Neural cell (in vitro differentiated cells): ENCODE measurements around the gene COL15A1. TPM values are rescaled to one million over a fixed set of nuclear protein-coding genes. Genes with fewer than 3 reads are reported as not detected.

Source experiments
- H2AFZ ChIP-seq: fragments of 200-600, 300-800 bp; sonication (generic), shearing (Covaris generic); 2 replicates; pipeline ENCODE4 v1.6.0; 2014; ENCODE audit warnings: low read depth, mild to moderate bottlenecking, antibody characterized with exemption, low read length, moderate library complexity
- H3F3A ChIP-seq: fragments of 200-600 bp; shearing (Covaris generic); 2 replicates; pipeline ENCODE4 v1.6.1; 2016; ENCODE audit warnings: mild to moderate bottlenecking, moderate library complexity, mixed read lengths, antibody characterized with exemption, low read length; ENCODE audit not compliant: insufficient read depth, poor library complexity, severe bottlenecking
- H3K27ac ChIP-seq: fragments of 200-600, 300-800 bp; sonication (generic), shearing (Covaris generic); 2 replicates; pipeline ENCODE4 v1.5.1; 2014; ENCODE audit warnings: mild to moderate bottlenecking, low read length, moderate library complexity
- H3K27me3 ChIP-seq: fragments of 300-800, 200-600 bp; sonication (generic), shearing (Covaris generic); 2 replicates; pipeline ENCODE4 v1.6.0; 2014; ENCODE audit warnings: mild to moderate bottlenecking, low read depth, low read length, moderate library complexity; ENCODE audit not compliant: insufficient read depth
- H3K36me3 ChIP-seq: fragments of 300-800, 200-600 bp; sonication (generic), shearing (Covaris generic); 2 replicates; pipeline ENCODE4 v1.5.1; 2014; ENCODE audit warnings: mild to moderate bottlenecking, antibody characterized with exemption, low read length, moderate library complexity; ENCODE audit not compliant: insufficient read depth
- H3K4me2 ChIP-seq: fragments of 300-800, 200-600 bp; sonication (generic), shearing (Covaris generic); 2 replicates; pipeline ENCODE4 v1.6.0; 2014; ENCODE audit warnings: mild to moderate bottlenecking, low read length
- H3K4me3 ChIP-seq: fragments of 300-800, 200-600 bp; sonication (generic), shearing (Covaris generic); 2 replicates; pipeline ENCODE4 v1.5.1; 2014; ENCODE audit warnings: mild to moderate bottlenecking, low read length, moderate library complexity
- H3K79me2 ChIP-seq: fragments of 200-600 bp; shearing (Covaris generic); replicated peaks from 2 replicates; pipeline ENCODE4 v1.6.0; 2014; ENCODE audit warnings: mild to moderate bottlenecking, low read length, moderate library complexity; ENCODE audit not compliant: insufficient read depth
- H3K9ac ChIP-seq: fragments of 300-800, 200-600 bp; sonication (generic), shearing (Covaris generic); 2 replicates; pipeline ENCODE4 v1.6.1; 2016; ENCODE audit warnings: mild to moderate bottlenecking, low read length, mixed read lengths
- H3K9me2 ChIP-seq: fragments of 200-600 bp; shearing (Covaris generic); 2 replicates; pipeline ENCODE4 v1.6.1; 2016; ENCODE audit warnings: mild to moderate bottlenecking, low read length, mixed read lengths; ENCODE audit not compliant: insufficient read depth
- H3K9me3 ChIP-seq: fragments of 200-600, 300-800 bp; sonication (generic), shearing (Covaris generic); 2 replicates; pipeline ENCODE4 v1.6.1; 2016; ENCODE audit warnings: mild to moderate bottlenecking, mixed run types, low read length, moderate library complexity, mixed read lengths
- H4K20me1 ChIP-seq: fragments of 200-600 bp; shearing (Covaris generic); 2 replicates; pipeline ENCODE4 v1.6.1; 2016; ENCODE audit warnings: mild to moderate bottlenecking, mixed run types; ENCODE audit not compliant: insufficient read depth
- CTCF ChIP-seq: fragments of 450-650 bp; IDR thresholded peaks from 2 replicates; pipeline ENCODE4 v1.5.1; 2014; ENCODE audit warnings: antibody characterized with exemption, mild to moderate bottlenecking, moderate library complexity; ENCODE audit not compliant: poor library complexity, severe bottlenecking
- EP300 ChIP-seq: fragments of 450-650 bp; conservative IDR thresholded peaks from 2 replicates; pipeline ENCODE4 v1.6.1; 2014; ENCODE audit warnings: antibody characterized with exemption, mild to moderate bottlenecking, moderate library complexity; ENCODE audit not compliant: poor library complexity, severe bottlenecking
- EZH2 ChIP-seq: fragments of 200-600, 300-800 bp; shearing (Covaris generic), sonication (generic); IDR thresholded peaks from 2 replicates; pipeline ENCODE4 v1.6.1; 2014; ENCODE audit warnings: antibody characterized with exemption, low read length, borderline replicate concordance, mild to moderate bottlenecking; ENCODE audit not compliant: insufficient read depth, poor library complexity, severe bottlenecking
- MXI1 ChIP-seq: fragments of 450-650 bp; conservative IDR thresholded peaks from 2 replicates; pipeline ENCODE4 v1.6.1; 2014; ENCODE audit warnings: antibody characterized with exemption, mild to moderate bottlenecking; ENCODE audit not compliant: poor library complexity, severe bottlenecking
- POLR2AphosphoS5 ChIP-seq: IDR thresholded peaks from 2 replicates; pipeline ENCODE4 v1.6.1; 2012
- RAD21 ChIP-seq: fragments of 450-650 bp; conservative IDR thresholded peaks from 2 replicates; pipeline ENCODE4 v1.6.1; 2014; ENCODE audit warnings: antibody characterized with exemption, mild to moderate bottlenecking, moderate library complexity
- REST ChIP-seq: IDR thresholded peaks from 2 replicates; pipeline ENCODE4 v1.6.1; 2012; ENCODE audit warnings: borderline replicate concordance
- SMC3 ChIP-seq: fragments of 450-650 bp; conservative IDR thresholded peaks from 2 replicates; pipeline ENCODE4 v1.6.1; 2014; ENCODE audit warnings: antibody characterized with exemption, mild to moderate bottlenecking, moderate library complexity; ENCODE audit not compliant: poor library complexity
- TAF1 ChIP-seq: IDR thresholded peaks from 2 replicates; pipeline ENCODE4 v1.6.1; 2012; ENCODE audit warnings: low read depth
- polyA plus RNA-seq: library from polyadenylated mRNA; depleted of rRNA; stranded (reverse); fragments of >200 nt; gene quantifications from 2 replicates; pipeline ENCODE4 v1.2.3, GENCODE V29; 2014

Gene COL15A1
- polyA plus RNA-seq, 1 donor from 2014 or later: 2.8 TPM

DNA sequence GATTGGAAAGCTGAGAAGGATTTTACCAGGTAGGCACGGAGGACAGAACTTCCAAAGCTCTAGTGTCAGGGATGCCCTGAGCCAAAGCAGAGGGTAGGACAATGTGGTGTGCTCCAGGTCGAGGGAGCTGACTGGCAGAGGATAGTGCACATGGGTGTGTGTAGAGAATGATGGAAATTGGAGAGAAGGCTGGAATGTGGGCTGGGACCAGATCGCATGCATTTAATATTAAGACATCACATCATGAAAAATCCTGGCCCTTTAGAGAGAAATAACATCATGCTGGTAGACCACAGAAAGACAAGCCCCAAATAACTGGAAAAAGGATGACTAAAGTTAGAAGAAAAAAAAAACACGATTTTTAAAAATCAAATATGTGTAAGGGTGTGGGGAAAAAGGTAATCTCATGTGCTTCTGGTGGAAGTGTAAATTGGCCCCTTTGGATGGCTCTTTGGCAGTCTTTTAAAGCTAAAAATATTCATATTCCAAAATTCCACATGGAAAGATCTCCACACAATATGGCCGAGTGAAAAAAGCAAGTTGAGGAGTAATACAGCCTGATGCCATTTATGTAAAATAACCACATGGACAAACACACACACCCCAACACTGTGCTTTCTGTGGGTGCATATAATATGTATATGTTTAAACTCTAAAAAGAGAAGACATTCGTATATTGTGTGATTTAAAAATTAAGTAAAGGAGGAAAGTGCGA, 94.2 kb downstream of the COL15A1 start:
- H3K4me2 ChIP-seq: no peak overlapping the region
- H3K9ac ChIP-seq: no peak overlapping the region

DNA sequence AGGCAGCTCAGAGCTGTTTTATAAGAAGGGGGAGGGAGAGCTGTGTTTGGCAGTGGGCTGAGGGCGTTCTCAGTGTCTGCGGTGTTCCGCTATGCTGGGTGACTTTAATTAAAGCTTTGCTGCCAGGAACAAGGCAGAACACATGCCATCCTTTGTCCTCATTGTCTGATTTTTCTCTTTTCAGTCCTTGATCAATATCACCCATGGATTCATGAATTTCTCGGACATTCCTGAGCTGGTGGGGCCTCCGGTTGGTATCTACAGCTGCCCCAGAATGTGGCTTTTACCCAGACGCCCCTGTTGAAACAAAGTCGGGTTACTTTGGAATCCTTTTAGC, 94.7 kb downstream of the COL15A1 start:
- Histone ChIP-seq H3K9ac (no peak overlapping the region), H3K4me2 (no peak overlapping the region), H2AFZ (no peak overlapping the region), H3K9me3 (no peaks in the 10 kb centered on the region), H3K4me3 (no peak overlapping the region), H3F3A (no peaks in the 10 kb centered on the region), H3K27ac (no peak overlapping the region), H4K20me1 (no peaks in the 10 kb centered on the region), H3K27me3 (no peaks in the 10 kb centered on the region), H3K36me3 (no peaks in the 10 kb centered on the region), H3K79me2 (no peaks in the 10 kb centered on the region), H3K9me2 (no peaks in the 10 kb centered on the region)
- TF ChIP-seq EZH2: no peak
- TF ChIP-seq RAD21: no peak
- TF ChIP-seq CTCF: no peak
- no peak for TF ChIP-seq TAF1
- no peak for TF ChIP-seq EP300
- TF ChIP-seq POLR2AphosphoS5: no peak
- TF ChIP-seq SMC3: no peak
- no peak for TF ChIP-seq MXI1

More for the DNA sequence above, 94.2 kb downstream of the COL15A1 start:
- no peaks in the 10 kb centered on the region for H3K9me3 ChIP-seq
- H3F3A ChIP-seq: no peaks in the 10 kb centered on the region
- TF ChIP-seq REST: no peak
- TF ChIP-seq POLR2AphosphoS5: no peak
- no peak for TF ChIP-seq MXI1
- no peak for TF ChIP-seq RAD21
- TF ChIP-seq TAF1: no peak
- no peak for TF ChIP-seq CTCF
- no peak for TF ChIP-seq EZH2
- no peak for TF ChIP-seq SMC3
- no peak for TF ChIP-seq EP300
- no peak overlapping the region for H2AFZ ChIP-seq
- H3K79me2 ChIP-seq: no peaks in the 10 kb centered on the region
- H3K27me3 ChIP-seq: no peaks in the 10 kb centered on the region
- H3K36me3 ChIP-seq: no peaks in the 10 kb centered on the region
- H3K27ac ChIP-seq: no peak overlapping the region
- H3K9me2 ChIP-seq: no peaks in the 10 kb centered on the region
- no peaks in the 10 kb centered on the region for H4K20me1 ChIP-seq
- H3K4me3 ChIP-seq: no peak overlapping the region
